Panc1 (cell line): Measurements from ENCODE around the gene SOX12.

ENCODE experiments used
- REST ChIP-seq, 2 experiments: IDR thresholded peaks; 2 replicates each; pipeline ENCODE4 v1.6.1; 2011 to 2012; ENCODE audit warnings: low read depth in 2 of 2, control low read depth in 1 of 2, low read length in 1 of 2, mild to moderate bottlenecking in 1 of 2, moderate library complexity in 1 of 2; ENCODE audit not compliant: insufficient read depth in 1 of 2
- SIN3A ChIP-seq: IDR thresholded peaks from 2 replicates; pipeline ENCODE4 v1.6.1; 2012; ENCODE audit warnings: low read depth, mild to moderate bottlenecking, low read length, moderate library complexity, borderline replicate concordance; ENCODE audit not compliant: insufficient read depth
- TF ChIP-seq, protein P1 (sequence below): fragments of 450-650 bp; IDR thresholded peaks from 2 replicates; pipeline ENCODE4 v1.5.1; 2017; ENCODE audit warnings: mild to moderate bottlenecking

DNA sequence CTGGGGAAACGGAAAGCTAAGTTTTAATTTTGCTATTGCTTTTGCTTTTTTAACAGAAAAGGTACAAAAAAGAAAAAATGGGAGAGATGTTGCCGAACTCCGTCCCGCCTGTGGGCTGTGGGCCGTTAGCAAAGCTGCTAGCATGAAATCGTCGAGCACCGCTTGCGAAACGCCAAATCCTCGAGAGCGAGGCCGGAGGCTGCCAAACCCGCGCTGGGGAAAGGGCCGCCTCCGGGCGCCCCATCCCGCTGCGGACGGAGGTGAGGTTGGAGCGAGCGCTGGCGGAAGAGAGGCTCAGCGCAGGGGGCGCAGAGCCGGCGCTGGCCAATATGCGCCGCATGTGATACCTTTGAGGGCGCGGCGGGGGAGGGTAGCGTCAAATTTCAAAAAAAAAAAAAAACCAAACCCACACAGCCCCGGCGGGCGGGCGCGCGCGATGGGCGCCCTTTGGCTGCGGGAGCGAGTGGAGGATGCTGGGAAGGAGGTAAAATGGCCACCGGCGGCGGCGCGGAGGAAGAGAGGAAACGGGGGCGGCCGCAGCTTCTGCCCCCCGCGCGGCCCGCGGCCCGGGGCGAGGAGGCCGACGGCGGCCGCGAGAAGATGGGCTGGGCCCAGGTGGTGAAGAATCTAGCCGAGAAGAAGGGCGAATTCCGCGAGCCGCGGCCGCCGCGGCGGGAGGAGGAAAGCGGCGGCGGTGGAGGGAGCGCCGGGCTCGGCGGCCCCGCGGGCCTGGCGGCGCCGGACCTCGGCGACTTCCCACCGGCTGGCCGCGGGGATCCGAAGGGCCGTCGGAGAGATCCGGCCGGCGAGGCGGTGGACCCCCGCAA, 28.0 kb upstream of the SOX12 start, which contains the start of gene ZCCHC3:
- TF ChIP-seq, protein P1, sequence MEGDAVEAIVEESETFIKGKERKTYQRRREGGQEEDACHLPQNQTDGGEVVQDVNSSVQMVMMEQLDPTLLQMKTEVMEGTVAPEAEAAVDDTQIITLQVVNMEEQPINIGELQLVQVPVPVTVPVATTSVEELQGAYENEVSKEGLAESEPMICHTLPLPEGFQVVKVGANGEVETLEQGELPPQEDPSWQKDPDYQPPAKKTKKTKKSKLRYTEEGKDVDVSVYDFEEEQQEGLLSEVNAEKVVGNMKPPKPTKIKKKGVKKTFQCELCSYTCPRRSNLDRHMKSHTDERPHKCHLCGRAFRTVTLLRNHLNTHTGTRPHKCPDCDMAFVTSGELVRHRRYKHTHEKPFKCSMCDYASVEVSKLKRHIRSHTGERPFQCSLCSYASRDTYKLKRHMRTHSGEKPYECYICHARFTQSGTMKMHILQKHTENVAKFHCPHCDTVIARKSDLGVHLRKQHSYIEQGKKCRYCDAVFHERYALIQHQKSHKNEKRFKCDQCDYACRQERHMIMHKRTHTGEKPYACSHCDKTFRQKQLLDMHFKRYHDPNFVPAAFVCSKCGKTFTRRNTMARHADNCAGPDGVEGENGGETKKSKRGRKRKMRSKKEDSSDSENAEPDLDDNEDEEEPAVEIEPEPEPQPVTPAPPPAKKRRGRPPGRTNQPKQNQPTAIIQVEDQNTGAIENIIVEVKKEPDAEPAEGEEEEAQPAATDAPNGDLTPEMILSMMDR: no peak; the same call in 1 of the 2 replicates
- TF ChIP-seq SIN3A: no peak; the same call in 1 of the 2 replicates
- 0 out of 4 replicates have a peak, but pooled peaks of 1 of the 2 experiments have one; percentile 21 for TF ChIP-seq REST (IDR thresholded peaks at IDR 0.05; ENCODE audit: insufficient read depth in 1 of 2, low read depth in 2 of 2, low read length in 1 of 2)
